NCI-H748 treated with DMSO at 0.1 percent for 48 hours (cell line): ENCODE results near the gene PROK1.

Source experiments
- DNase-seq: peaks from one replicate; lab custom pipeline; 2025; lab: John Stamatoyannopoulos, UW

The PROK1 gene

GRCh38 chr1:110465038-110465813, 14.3 kb downstream of the PROK1 start:
- DNase-seq = no peak

GRCh38 chr1:110465814-110466380, 14.9 kb downstream of the PROK1 start:
- no peak for DNase-seq

- no peak for DNase-seq
Measured at GRCh38 chr1:110466646-110467280, 15.8 kb downstream of the PROK1 start.

GRCh38 chr1:110471131-110471530, 20.2 kb downstream of the PROK1 start:
- DNase-seq = no peak

GRCh38 chr1:110472546-110472945, 21.6 kb downstream of the PROK1 start:
- no peak for DNase-seq

GRCh38 chr1:110474444-110474843, 23.5 kb downstream of the PROK1 start:
- no peak for DNase-seq

GRCh38 chr1:110475362-110476027, 24.5 kb downstream of the PROK1 start:
- no peak for DNase-seq

- DNase-seq = no peak
Measured at GRCh38 chr1:110476028-110476765, 25.2 kb downstream of the PROK1 start.

- DNase-seq = no peak
Measured at GRCh38 chr1:110477041-110477440, 26.1 kb downstream of the PROK1 start.

GRCh38 chr1:110477445-110477957, 26.6 kb downstream of the PROK1 start:
- no peak for DNase-seq

GRCh38 chr1:110477967-110478640, 27.2 kb downstream of the PROK1 start:
- no peak for DNase-seq

GRCh38 chr1:110478886-110479285, 27.9 kb downstream of the PROK1 start:
- DNase-seq = no peak

- DNase-seq = no peak
Measured at GRCh38 chr1:110480356-110481096, 29.6 kb downstream of the PROK1 start.

GRCh38 chr1:110481968-110482623, 31.1 kb downstream of the PROK1 start:
- no peak for DNase-seq

- no peak for DNase-seq
Measured at GRCh38 chr1:110482662-110483307, 31.8 kb downstream of the PROK1 start.

- DNase-seq = no peak
Measured at GRCh38 chr1:110483308-110483685, 32.3 kb downstream of the PROK1 start.

GRCh38 chr1:110484801-110485200, 33.9 kb downstream of the PROK1 start:
- DNase-seq = no peak

GRCh38 chr1:110485725-110486124, 34.8 kb downstream of the PROK1 start:
- DNase-seq = no peak

- no peak for DNase-seq
Measured at GRCh38 chr1:110487726-110488125, 36.8 kb downstream of the PROK1 start.

GRCh38 chr1:110488161-110488560, 37.2 kb downstream of the PROK1 start:
- no peak for DNase-seq
